GM23248 (cell line): ENCODE results near the gene DDX31. TPM values are rescaled to one million over a fixed set of nuclear protein-coding genes. Genes with fewer than 3 reads are reported as not detected.

Experiments used
- DNase-seq: peaks from one replicate; pipeline ENCODE4 v3.0.0-alpha.2; 2015
- H2AFZ ChIP-seq: fragments of 200-600 bp; sonication (generic); 2 replicates; pipeline ENCODE4 v1.6.1; 2016; ENCODE audit warnings: antibody characterized with exemption
- H3F3A ChIP-seq: fragments of 200-600 bp; sonication (generic); 2 replicates; pipeline ENCODE4 v1.6.1; 2016; ENCODE audit warnings: mild to moderate bottlenecking, antibody characterized with exemption, mixed run types; ENCODE audit not compliant: insufficient read depth
- H3K27ac ChIP-seq: fragments of 200-600 bp; sonication (generic); 2 replicates; pipeline ENCODE4 v1.5.1; 2016; ENCODE audit warnings: mild to moderate bottlenecking
- H3K27me3 ChIP-seq: fragments of 200-600 bp; sonication (generic); replicated peaks from 2 replicates; pipeline ENCODE4 v1.6.1; 2016; ENCODE audit warnings: mild to moderate bottlenecking; ENCODE audit not compliant: insufficient read depth
- H3K36me3 ChIP-seq: fragments of 200-600 bp; sonication (generic); 2 replicates; pipeline ENCODE4 v1.6.1; 2016; ENCODE audit warnings: low read depth, mild to moderate bottlenecking
- H3K4me1 ChIP-seq: fragments of 200-600 bp; sonication (generic); 2 replicates; pipeline ENCODE4 v1.6.1; 2016; ENCODE audit warnings: mild to moderate bottlenecking; ENCODE audit not compliant: insufficient read depth
- H3K4me2 ChIP-seq: fragments of 200-600 bp; sonication (generic); one replicate; pipeline ENCODE4 v1.6.1; 2016; ENCODE audit warnings: mild to moderate bottlenecking; ENCODE audit not compliant: unreplicated experiment
- H3K4me3 ChIP-seq: fragments of 200-600 bp; sonication (generic); 2 replicates; pipeline ENCODE4 v1.5.1; 2016; ENCODE audit warnings: mild to moderate bottlenecking
- H3K79me2 ChIP-seq: fragments of 200-600 bp; sonication (generic); 2 replicates; pipeline ENCODE4 v1.6.1; 2016; ENCODE audit warnings: mild to moderate bottlenecking; ENCODE audit not compliant: insufficient read depth
- H3K9ac ChIP-seq: fragments of 200-600 bp; sonication (generic); 2 replicates; pipeline ENCODE4 v1.6.1; 2016; ENCODE audit warnings: mild to moderate bottlenecking
- H3K9me2 ChIP-seq: fragments of 200-600 bp; sonication (generic); 2 replicates; pipeline ENCODE4 v1.6.1; 2016; ENCODE audit warnings: mixed run types, mild to moderate bottlenecking, moderate library complexity; ENCODE audit not compliant: insufficient read depth
- H3K9me3 ChIP-seq: fragments of 200-600 bp; sonication (generic); one replicate; pipeline ENCODE4 v1.6.1; 2017; ENCODE audit warnings: low read depth
- H4K20me1 ChIP-seq: fragments of 200-600 bp; sonication (generic); 2 replicates; pipeline ENCODE4 v1.6.0; 2016; ENCODE audit not compliant: insufficient read depth
- EZH2 ChIP-seq: fragments of 200-600 bp; sonication (generic); IDR thresholded peaks from 2 replicates; pipeline ENCODE4 v1.6.1; 2018; ENCODE audit warnings: antibody characterized with exemption, mild to moderate bottlenecking; ENCODE audit not compliant: insufficient read depth, poor library complexity, severe bottlenecking
- EZH2phosphoT487 ChIP-seq: fragments of 200-600 bp; sonication (generic); IDR thresholded peaks from 2 replicates; pipeline ENCODE4 v1.6.1; 2018; ENCODE audit warnings: antibody characterized with exemption, moderate library complexity, mild to moderate bottlenecking, low read depth; ENCODE audit not compliant: insufficient read depth
- WGBS, 2 experiments: methylation state at CpG; one replicate each; pipeline ENCODE4 v1.1.6; 2015 to 2017; ENCODE audit warnings: low lambda C conversion rate in 2 of 2, low coverage in 1 of 2; ENCODE audit errors: missing lambda C conversion rate in 2 of 2; 5-methylcytosine and 5-hydroxymethylcytosine counted together
- in situ Hi-C: fragments of 300-500 bp; cut with MboI; formaldehyde crosslinking; loops from 2 replicates; pipeline ENCODE4 v1.15.0; 2020
- polyA plus RNA-seq: library from polyadenylated mRNA; unstranded; fragments of >200 nt; fragmentation: Nextera tagmentation; extraction: Ambion mirVana; gene quantifications from 2 replicates; pipeline ENCODE4 v1.2.1, GENCODE V29; 2016
- total RNA-seq: library from RNA; depleted of rRNA; stranded (reverse); fragments of >200 nt; shearing (Covaris generic); gene quantifications from 2 replicates; pipeline ENCODE4 v1.2.3, GENCODE V29; 2014

Gene DDX31
- total and polyA plus RNA-seq, 2 experiments from 2014 or later = 8.2 to 11.0 TPM

GRCh38 chr9:132588501-132589147, 81.2 kb downstream of the DDX31 start:
- TF ChIP-seq EZH2phosphoT487 (0 out of 2 replicates have a peak, but pooled peaks have one; percentile 2), EZH2 (no peak)
- Histone ChIP-seq H3K79me2 (no peaks in the 10 kb centered on the region), H3F3A (0 out of 2 replicates have a peak, but pooled peaks cover 8% of the 10 kb centered on the region), H3K4me2 (no peak overlapping the region), H4K20me1 (no peaks in the 10 kb centered on the region), H3K9me2 (no peaks in the 10 kb centered on the region), H3K9ac (no peak overlapping the region), H3K36me3 (no peaks in the 10 kb centered on the region), H3K9me3 (no peaks in the 10 kb centered on the region), H2AFZ (no peak overlapping the region), H3K4me3 (no peak overlapping the region), H3K27me3 (peaks cover 76% of the 10 kb centered on the region), H3K27ac (no peak overlapping the region), H3K4me1 (no peaks in the 10 kb centered on the region)
- DNase-seq = no peak
- 5 to 9% methylated on average over 28 of the region's 28 CpGs for WGBS, 2 experiments
- in situ Hi-C loops = no loop called here

DNA sequence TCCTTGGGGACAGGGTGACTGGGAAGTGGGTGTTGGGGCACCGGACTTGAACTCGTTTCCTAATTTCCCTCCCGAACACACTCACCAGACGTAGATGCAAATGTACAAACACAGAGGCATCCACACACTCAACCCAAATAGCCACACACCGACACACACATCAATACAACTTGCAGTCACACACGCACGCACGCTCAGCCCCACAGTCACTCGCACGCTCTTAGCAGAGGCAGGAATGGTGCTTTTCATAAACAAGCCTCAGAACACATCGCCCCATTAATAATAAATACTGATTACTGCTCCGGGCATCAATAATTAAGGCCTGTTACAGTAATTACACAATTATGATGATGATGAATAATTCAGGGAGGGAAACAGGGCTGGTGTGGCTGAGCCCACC, 81.7 kb downstream of the DDX31 start:
- Histone ChIP-seq H3K4me1 (no peaks in the 10 kb centered on the region), H3F3A (0 out of 2 replicates have a peak, but pooled peaks cover 8% of the 10 kb centered on the region), H3K4me3 (no peak overlapping the region), H3K9me3 (no peaks in the 10 kb centered on the region), H3K27ac (no peak overlapping the region), H3K9ac (no peak overlapping the region), H3K36me3 (no peaks in the 10 kb centered on the region), H3K27me3 (peaks cover 82% of the 10 kb centered on the region), H4K20me1 (no peaks in the 10 kb centered on the region), H2AFZ (no peak overlapping the region), H3K4me2 (no peak overlapping the region), H3K79me2 (no peaks in the 10 kb centered on the region), H3K9me2 (no peaks in the 10 kb centered on the region)
- no peak for DNase-seq
- 0 out of 2 replicates have a peak, but pooled peaks have one; percentile 10 for TF ChIP-seq EZH2phosphoT487
- TF ChIP-seq EZH2 = peak; percentile 30
- in situ Hi-C loops = no loop called here
- 31 to 35% methylated on average over 12 of the region's 12 CpGs for WGBS, 2 experiments

- H4K20me1 ChIP-seq = no peaks in the 10 kb centered on the region
- H3K4me3 ChIP-seq = no peak overlapping the region
- no peak overlapping the region for H3K9ac ChIP-seq
- peaks cover 86% of the 10 kb centered on the region for H3K27me3 ChIP-seq
- H3F3A ChIP-seq = 0 out of 2 replicates have a peak, but pooled peaks cover 4% of the 10 kb centered on the region
- TF ChIP-seq EZH2phosphoT487 = no peak; the same call in 1 of the 2 replicates
- TF ChIP-seq EZH2 = no peak
- in situ Hi-C loops = no loop called here
- no peaks in the 10 kb centered on the region for H3K9me2 ChIP-seq
- H3K36me3 ChIP-seq = no peaks in the 10 kb centered on the region
- no peak overlapping the region for H3K4me2 ChIP-seq
- H3K79me2 ChIP-seq = no peaks in the 10 kb centered on the region
- H3K4me1 ChIP-seq = no peaks in the 10 kb centered on the region
- H3K9me3 ChIP-seq = no peaks in the 10 kb centered on the region
- H3K27ac ChIP-seq = no peak overlapping the region
- no peak overlapping the region for H2AFZ ChIP-seq
- WGBS, 2 experiments = 26 to 27% methylated on average over 6 of the region's 6 CpGs
- no peak for DNase-seq
Measured at GRCh38 chr9:132587592-132587955, 82.2 kb downstream of the DDX31 start.

DNA sequence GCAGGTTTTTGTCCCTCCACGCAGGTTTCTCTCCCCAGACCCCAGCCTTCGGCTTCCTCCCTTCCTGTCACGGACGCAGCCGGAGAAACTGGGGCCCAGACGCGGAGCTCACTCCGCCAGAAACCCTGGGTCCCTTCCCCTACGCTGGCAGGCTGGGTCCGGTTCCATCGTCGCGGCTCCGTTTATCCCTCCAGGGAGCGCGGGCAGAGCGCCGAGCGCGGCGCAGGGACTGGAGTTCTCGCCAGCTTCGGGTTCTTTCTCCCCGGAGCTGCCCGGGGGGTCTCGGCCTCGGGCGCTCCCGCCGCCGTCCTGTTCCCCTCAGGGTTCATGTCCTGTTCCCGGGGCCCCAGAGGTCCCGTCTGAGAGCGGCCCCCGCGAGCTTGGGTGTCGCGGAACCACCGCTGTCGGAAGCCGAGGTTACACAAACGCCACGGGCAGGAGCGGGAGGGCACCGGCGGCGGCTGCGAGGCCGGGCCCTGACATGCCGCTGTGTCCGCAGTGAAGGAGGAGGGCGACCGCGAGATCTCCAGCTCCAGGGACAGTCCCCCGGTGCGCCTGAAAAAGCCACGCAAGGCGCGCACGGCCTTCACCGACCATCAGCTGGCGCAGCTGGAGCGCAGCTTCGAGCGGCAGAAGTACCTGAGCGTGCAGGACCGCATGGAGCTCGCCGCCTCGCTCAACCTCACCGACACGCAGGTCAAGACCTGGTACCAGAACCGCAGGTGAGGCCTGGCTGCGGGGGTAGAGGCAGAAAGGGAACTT, 82.8 kb downstream of the DDX31 start:
- no peak overlapping the region for H2AFZ ChIP-seq
- H3K4me2 ChIP-seq = no peak overlapping the region
- no peaks in the 10 kb centered on the region for H3K9me2 ChIP-seq
- H3K27me3 ChIP-seq = peaks cover 86% of the 10 kb centered on the region
- no peak overlapping the region for H3K9ac ChIP-seq
- no peak overlapping the region for H3K4me3 ChIP-seq
- no peaks in the 10 kb centered on the region for H4K20me1 ChIP-seq
- no peak overlapping the region for H3K27ac ChIP-seq
- no peaks in the 10 kb centered on the region for H3K9me3 ChIP-seq
- no peaks in the 10 kb centered on the region for H3K4me1 ChIP-seq
- no peak for DNase-seq
- H3K36me3 ChIP-seq = no peaks in the 10 kb centered on the region
- TF ChIP-seq EZH2 (peak; percentile 88), EZH2phosphoT487 (0 out of 2 replicates have a peak, but pooled peaks have one; percentile 40)
- no peaks in the 10 kb centered on the region for H3K79me2 ChIP-seq
- H3F3A ChIP-seq = 0 out of 2 replicates have a peak, but pooled peaks cover 4% of the 10 kb centered on the region
- WGBS, 2 experiments = 2% methylated on average over 73 of the region's 74 CpGs
- in situ Hi-C loops = no loop called here
